ENCODE measurements around the gene GOPC. TPM values are rescaled to one million over a fixed set of nuclear protein-coding genes. Genes with fewer than 3 reads are reported as not detected.

Gene GOPC
- total RNA-seq, 2 donors from 2014 or later = 29.5 to 31.5 TPM

GRCh38 chr6:117603821-117604220 is 1.5 kb upstream of the GOPC start:
- ATAC-seq (ENCODE audit: insufficient number of reproducible peaks, low FRiP score, low read depth) = no peak
- TF ChIP-seq CTCF (IDR thresholded peaks at IDR 0.05) = no peak
- no peaks in the 10 kb centered on the region for H3K9me3 ChIP-seq
- no peak overlapping the region for H3K27ac ChIP-seq
- H3K36me3 ChIP-seq = no peaks in the 10 kb centered on the region
- DNase-seq (ENCODE audit: low spot score) = no peak
- H3K4me3 ChIP-seq = no peak overlapping the region
- no peaks in the 10 kb centered on the region for H3K27me3 ChIP-seq (replicated peaks; ENCODE audit: insufficient read depth)
- H3K4me1 ChIP-seq (ENCODE audit: control insufficient read depth in 1 of 2, low read depth in 2 of 2) = peaks cover 19 to 20% of the 10 kb centered on the region in 2 donors

- Histone ChIP-seq H3K4me1 (ENCODE audit: control insufficient read depth in 1 of 2, low read depth in 2 of 2) (peaks cover 19 to 20% of the 10 kb centered on the region in 2 donors), H3K9me3 (no peaks in the 10 kb centered on the region), H3K27ac (peak overlapping the region; percentile 80), H3K27me3 (replicated peaks; ENCODE audit: insufficient read depth) (no peaks in the 10 kb centered on the region), H3K4me3 (peak overlapping the region; percentile 88), H3K36me3 (no peaks in the 10 kb centered on the region)
- ATAC-seq (ENCODE audit: insufficient number of reproducible peaks, low FRiP score, low read depth) = no peak
- TF ChIP-seq CTCF (IDR thresholded peaks at IDR 0.05) = no peak
- DNase-seq (ENCODE audit: low spot score) = no peak
Measured at GRCh38 chr6:117602899-117603588, 733 bp upstream of the GOPC start.

DNA sequence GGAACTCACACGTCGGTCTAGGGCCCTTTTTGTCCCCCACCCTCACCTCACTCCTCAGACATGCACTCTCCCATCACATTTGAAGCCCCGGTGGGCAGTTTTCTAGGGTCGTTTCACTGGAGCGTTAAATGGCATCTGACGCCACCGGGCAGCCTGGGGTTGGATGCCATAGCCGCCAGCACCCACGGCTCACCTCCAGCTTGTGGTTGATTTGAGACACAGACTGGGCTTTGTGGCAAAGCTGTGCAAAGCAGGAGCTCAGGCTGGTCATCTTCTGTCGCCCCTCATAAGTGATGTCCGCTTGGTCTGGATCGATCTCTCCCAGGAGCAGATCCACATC is 530 bp downstream of the GOPC start:
- Histone ChIP-seq H3K27ac (peak overlapping the region; percentile 80), H3K4me3 (peak overlapping the region; percentile 88), H3K4me1 (ENCODE audit: control insufficient read depth in 1 of 2, low read depth in 2 of 2) (peaks cover 19 to 20% of the 10 kb centered on the region in 2 donors), H3K27me3 (replicated peaks; ENCODE audit: insufficient read depth) (no peaks in the 10 kb centered on the region), H3K36me3 (no peaks in the 10 kb centered on the region), H3K9me3 (no peaks in the 10 kb centered on the region)
- DNase-seq (ENCODE audit: low spot score) (no peak), ATAC-seq (ENCODE audit: insufficient number of reproducible peaks, low FRiP score, low read depth) (no peak)
- TF ChIP-seq CTCF (IDR thresholded peaks at IDR 0.05) = no peak

DNA sequence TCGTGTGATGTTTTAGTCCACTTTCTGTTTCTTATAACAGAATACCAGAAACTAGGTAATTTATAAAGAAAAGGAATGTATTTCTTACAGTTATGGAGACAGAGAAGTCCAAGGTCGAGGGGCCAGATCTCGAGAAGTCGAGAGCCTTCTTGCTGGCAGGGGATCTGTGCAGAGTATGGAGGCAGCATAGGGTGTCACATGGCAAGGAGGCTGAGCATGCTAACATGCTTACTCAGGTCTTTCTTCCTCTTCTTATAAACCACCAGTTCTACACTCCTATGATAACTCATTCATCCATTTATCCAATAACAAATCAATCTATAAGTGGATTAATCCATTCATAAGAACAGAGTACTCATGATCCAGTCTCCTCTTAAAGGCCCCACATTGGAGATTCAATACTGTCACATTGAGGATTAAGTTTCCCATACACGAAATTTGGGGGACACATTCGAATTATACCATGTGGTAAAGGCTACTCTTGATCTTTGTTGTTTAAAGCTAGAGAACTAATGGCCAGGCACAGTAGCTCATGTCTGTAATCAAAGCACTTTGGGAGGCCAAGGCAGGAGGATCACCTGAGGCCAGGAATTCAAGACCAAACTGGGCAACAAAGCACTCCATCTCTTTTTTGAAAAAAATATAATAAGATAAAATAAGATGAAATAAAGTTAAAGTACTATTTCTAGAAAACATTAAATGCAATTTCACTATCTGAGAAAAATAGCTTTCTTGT is 2.1 kb downstream of the GOPC start:
- no peaks in the 10 kb centered on the region for H3K36me3 ChIP-seq
- H3K4me3 ChIP-seq = peak overlapping the region; percentile 88
- no peaks in the 10 kb centered on the region for H3K9me3 ChIP-seq
- H3K27ac ChIP-seq = no peak overlapping the region
- DNase-seq (ENCODE audit: low spot score) = no peak
- H3K4me1 ChIP-seq (ENCODE audit: control insufficient read depth in 1 of 2, low read depth in 2 of 2) = peaks cover 19 to 20% of the 10 kb centered on the region in 2 donors
- H3K27me3 ChIP-seq (replicated peaks; ENCODE audit: insufficient read depth) = no peaks in the 10 kb centered on the region
- TF ChIP-seq CTCF (IDR thresholded peaks at IDR 0.05) = no peak
- no peak for ATAC-seq (ENCODE audit: insufficient number of reproducible peaks, low FRiP score, low read depth)

- ATAC-seq (ENCODE audit: insufficient number of reproducible peaks, low FRiP score, low read depth) = no peak
- TF ChIP-seq CTCF (IDR thresholded peaks at IDR 0.05) = no peak
- H3K9me3 ChIP-seq = no peaks in the 10 kb centered on the region
- no peaks in the 10 kb centered on the region for H3K36me3 ChIP-seq
- H3K27me3 ChIP-seq (replicated peaks; ENCODE audit: insufficient read depth) = no peaks in the 10 kb centered on the region
- H3K4me3 ChIP-seq = no peak overlapping the region
- no peak for DNase-seq (ENCODE audit: low spot score)
- H3K4me1 ChIP-seq (ENCODE audit: control insufficient read depth in 1 of 2, low read depth in 2 of 2) = peaks cover 15 to 19% of the 10 kb centered on the region in 2 donors
- no peak overlapping the region for H3K27ac ChIP-seq
Measured at GRCh38 chr6:117597755-117598154, 4.6 kb downstream of the GOPC start.
